DND-41 (cell line): ENCODE measurements around the gene OR10G8.

Experiments used
- ATAC-seq: fragments of 200-7000 bp; cut with Tn5 transposase; 3 replicates; pipeline ENCODE4 v1.9.1; 2021; ENCODE audit warnings: low read depth; ENCODE audit not compliant: insufficient read depth
- DNase-seq: peaks from one replicate; pipeline ENCODE4 v3.0.0-alpha.2; 2020
- H2AFZ ChIP-seq: 2 replicates; pipeline ENCODE4 v1.6.0; 2012; ENCODE audit warnings: low read depth, low read length
- H3K27ac ChIP-seq: 2 replicates; pipeline ENCODE4 v1.5.1; 2012; ENCODE audit warnings: low read length, inconsistent platforms
- H3K27me3 ChIP-seq: fragments of 200-600 bp; sonication (generic); 2 replicates; pipeline ENCODE4 v1.6.0; 2012; ENCODE audit warnings: low read length, mild to moderate bottlenecking, inconsistent platforms; ENCODE audit not compliant: insufficient read depth, poor library complexity
- H3K36me3 ChIP-seq: 2 replicates; pipeline ENCODE4 v1.5.1; 2012; ENCODE audit warnings: low read length, inconsistent platforms; ENCODE audit not compliant: insufficient read depth
- H3K4me1 ChIP-seq: 2 replicates; pipeline ENCODE4 v1.5.1; 2012; ENCODE audit warnings: mild to moderate bottlenecking, low read length; ENCODE audit not compliant: insufficient read depth
- H3K4me2 ChIP-seq: 2 replicates; pipeline ENCODE4 v1.6.0; 2012; ENCODE audit warnings: mild to moderate bottlenecking, moderate library complexity, low read length, inconsistent platforms; ENCODE audit not compliant: insufficient read depth
- H3K4me3 ChIP-seq, 2 experiments: fragments of 200-600 bp in 1 of 2; shearing (Covaris generic) in 1 of 2; 2 replicates each; pipeline ENCODE4 v1.5.1; 2012 to 2016; ENCODE audit warnings: inconsistent platforms in 2 of 2, low read length in 2 of 2, mild to moderate bottlenecking in 2 of 2, low read depth in 1 of 2, moderate library complexity in 1 of 2
- H3K79me2 ChIP-seq: 2 replicates; pipeline ENCODE4 v1.6.0; 2012; ENCODE audit warnings: low read length, inconsistent platforms; ENCODE audit not compliant: insufficient read depth
- H3K9ac ChIP-seq: 2 replicates; pipeline ENCODE4 v1.6.0; 2012; ENCODE audit warnings: low read depth, mild to moderate bottlenecking, inconsistent platforms, low read length, moderate library complexity
- H3K9me3 ChIP-seq: 2 replicates; pipeline ENCODE4 v1.5.1; 2012; ENCODE audit warnings: low read length, moderate library complexity, mild to moderate bottlenecking, inconsistent platforms; ENCODE audit not compliant: insufficient read depth, severe bottlenecking
- H4K20me1 ChIP-seq: 2 replicates; pipeline ENCODE4 v1.6.0; 2012; ENCODE audit warnings: low read length; ENCODE audit not compliant: insufficient read depth
- EZH2 ChIP-seq: IDR thresholded peaks from 3 replicates; pipeline ENCODE4 v1.6.1; 2012; ENCODE audit warnings: borderline replicate concordance, low read depth, mild to moderate bottlenecking, moderate library complexity, low read length, inconsistent platforms; ENCODE audit not compliant: severe bottlenecking
- TF ChIP-seq, protein P1 (sequence below): IDR thresholded peaks from 2 replicates; pipeline ENCODE4 v1.5.1; 2012; ENCODE audit warnings: borderline replicate concordance, low read length, moderate library complexity, mild to moderate bottlenecking; ENCODE audit not compliant: poor library complexity, severe bottlenecking; ENCODE audit errors: extremely low read depth

Gene OR10G8, protein sequence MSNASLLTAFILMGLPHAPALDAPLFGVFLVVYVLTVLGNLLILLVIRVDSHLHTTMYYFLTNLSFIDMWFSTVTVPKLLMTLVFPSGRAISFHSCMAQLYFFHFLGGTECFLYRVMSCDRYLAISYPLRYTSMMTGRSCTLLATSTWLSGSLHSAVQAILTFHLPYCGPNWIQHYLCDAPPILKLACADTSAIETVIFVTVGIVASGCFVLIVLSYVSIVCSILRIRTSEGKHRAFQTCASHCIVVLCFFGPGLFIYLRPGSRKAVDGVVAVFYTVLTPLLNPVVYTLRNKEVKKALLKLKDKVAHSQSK

DNA sequence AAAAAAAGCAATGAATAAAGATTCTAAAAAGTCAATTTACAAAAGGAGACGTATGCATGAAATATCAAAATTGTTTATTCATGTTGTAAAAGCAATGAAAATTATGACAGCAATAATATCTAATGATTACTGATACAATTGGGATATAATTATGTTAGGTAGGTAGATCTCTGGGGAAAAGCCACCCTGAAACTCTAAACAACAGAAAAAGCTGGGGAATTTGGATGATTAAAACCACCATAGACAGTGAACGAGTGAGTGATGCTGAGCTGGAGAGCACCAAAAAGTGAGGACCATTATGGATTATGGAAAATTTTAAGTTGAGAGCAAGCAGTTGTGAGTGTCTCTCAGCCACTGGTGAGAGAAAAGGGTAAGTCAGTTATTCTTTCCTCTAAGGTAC, at the start of gene OR10G8:
OR10G8 (plus strand) TSS at position 301 of the 400 bp plus-strand sequence. CDS start 2,825 bp downstream, outside the sequence.
- ATAC-seq, result no peak
- H2AFZ ChIP-seq, result no peak within 1 kb of the TSS
- DNase-seq, result no peak
- H3K9ac ChIP-seq, result no peak within 1 kb of the TSS
- TF ChIP-seq EZH2, result no peak
- TF ChIP-seq, protein P1, sequence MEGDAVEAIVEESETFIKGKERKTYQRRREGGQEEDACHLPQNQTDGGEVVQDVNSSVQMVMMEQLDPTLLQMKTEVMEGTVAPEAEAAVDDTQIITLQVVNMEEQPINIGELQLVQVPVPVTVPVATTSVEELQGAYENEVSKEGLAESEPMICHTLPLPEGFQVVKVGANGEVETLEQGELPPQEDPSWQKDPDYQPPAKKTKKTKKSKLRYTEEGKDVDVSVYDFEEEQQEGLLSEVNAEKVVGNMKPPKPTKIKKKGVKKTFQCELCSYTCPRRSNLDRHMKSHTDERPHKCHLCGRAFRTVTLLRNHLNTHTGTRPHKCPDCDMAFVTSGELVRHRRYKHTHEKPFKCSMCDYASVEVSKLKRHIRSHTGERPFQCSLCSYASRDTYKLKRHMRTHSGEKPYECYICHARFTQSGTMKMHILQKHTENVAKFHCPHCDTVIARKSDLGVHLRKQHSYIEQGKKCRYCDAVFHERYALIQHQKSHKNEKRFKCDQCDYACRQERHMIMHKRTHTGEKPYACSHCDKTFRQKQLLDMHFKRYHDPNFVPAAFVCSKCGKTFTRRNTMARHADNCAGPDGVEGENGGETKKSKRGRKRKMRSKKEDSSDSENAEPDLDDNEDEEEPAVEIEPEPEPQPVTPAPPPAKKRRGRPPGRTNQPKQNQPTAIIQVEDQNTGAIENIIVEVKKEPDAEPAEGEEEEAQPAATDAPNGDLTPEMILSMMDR, result no peak
- no peaks in the 10 kb centered on the region for H3K4me1 ChIP-seq
- H3K4me2 ChIP-seq, result no peak within 1 kb of the TSS
- H4K20me1 ChIP-seq, result no peaks in the 10 kb centered on the region
- H3K36me3 ChIP-seq, result no peaks in the 10 kb centered on the region
- no peaks in the 10 kb centered on the region for H3K27me3 ChIP-seq
- no peaks in the 10 kb centered on the region for H3K9me3 ChIP-seq
- H3K4me3 ChIP-seq, result no peak within 1 kb of the TSS
- no peak within 1 kb of the TSS for H3K27ac ChIP-seq
- H3K79me2 ChIP-seq, result no peaks in the 10 kb centered on the region

DNA sequence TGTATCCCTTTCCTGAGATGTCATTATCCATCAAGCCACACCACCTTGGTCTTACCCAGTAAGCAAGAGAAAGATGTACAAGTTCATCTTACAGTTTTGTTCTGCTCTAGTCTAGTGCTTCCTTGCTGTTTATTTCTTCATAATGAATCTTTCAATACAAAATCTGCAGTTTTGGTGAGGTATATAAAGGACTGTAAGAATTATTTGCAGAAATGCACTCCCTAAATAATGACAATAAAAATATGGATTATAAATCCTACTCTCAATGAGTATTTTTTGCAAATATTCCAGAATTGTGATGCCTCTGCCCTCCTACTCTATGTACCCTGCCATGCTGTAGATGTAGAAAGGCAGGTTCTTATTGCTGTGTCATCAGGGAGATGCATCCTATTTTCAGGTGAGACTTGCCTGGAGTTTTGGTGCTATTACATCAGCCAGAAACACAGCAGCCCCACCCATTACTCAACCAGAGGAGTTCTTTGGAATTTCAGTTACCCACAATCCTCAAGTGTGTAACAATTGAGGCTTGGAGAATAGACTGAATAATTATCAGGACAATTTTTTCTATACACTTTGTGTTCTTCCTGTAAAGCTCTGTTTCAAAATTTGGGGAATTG, 48.8 kb upstream of the OR10G8 start, which contains the start of gene OR10S1:
OR10S1 (minus strand) TSS at position 51 of the 617 bp plus-strand sequence. CDS start 117 bp downstream, outside the sequence.
- no peak within 1 kb of the TSS for H2AFZ ChIP-seq
- no peaks in the 10 kb centered on the region for H3K27me3 ChIP-seq
- H3K4me2 ChIP-seq, result no peak within 1 kb of the TSS
- ATAC-seq (no peak), DNase-seq (no peak)
- no peaks in the 10 kb centered on the region for H3K9me3 ChIP-seq
- no peak within 1 kb of the TSS for H3K27ac ChIP-seq
- no peaks in the 10 kb centered on the region for H3K4me1 ChIP-seq
- TF ChIP-seq EZH2, result no peak
- TF ChIP-seq, protein P1, result no peak
- H3K4me3 ChIP-seq, result no peak within 1 kb of the TSS
- H3K36me3 ChIP-seq, result no peaks in the 10 kb centered on the region
- H3K9ac ChIP-seq, result no peak within 1 kb of the TSS
- H4K20me1 ChIP-seq, result no peaks in the 10 kb centered on the region
- no peaks in the 10 kb centered on the region for H3K79me2 ChIP-seq

DNA sequence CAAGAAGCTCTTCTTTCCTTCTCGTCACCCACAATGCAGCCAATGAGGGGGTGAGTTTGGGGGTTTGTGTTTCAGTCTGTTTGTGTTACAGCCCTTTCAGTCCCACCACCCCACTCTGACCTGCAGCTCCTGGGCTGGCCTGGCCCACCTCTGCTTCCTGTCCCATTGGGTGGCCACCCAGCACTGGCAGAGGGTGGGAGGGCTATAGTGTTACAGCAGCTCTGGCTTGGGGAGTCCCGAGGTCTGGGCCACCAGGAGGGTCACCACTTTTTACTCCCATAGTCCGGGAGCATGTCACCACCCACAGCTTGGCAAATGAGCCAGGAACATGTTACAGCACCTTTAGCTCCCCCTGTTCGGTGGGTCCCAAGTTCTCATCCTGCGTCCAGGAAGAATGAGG, 47.3 kb upstream of the OR10G8 start:
- Histone ChIP-seq H4K20me1 (no peaks in the 10 kb centered on the region), H3K4me3 (no peak overlapping the region), H3K36me3 (no peaks in the 10 kb centered on the region), H3K9me3 (no peaks in the 10 kb centered on the region), H3K4me1 (no peaks in the 10 kb centered on the region), H3K4me2 (no peak overlapping the region), H3K79me2 (no peaks in the 10 kb centered on the region), H2AFZ (no peak overlapping the region), H3K9ac (no peak overlapping the region), H3K27ac (no peak overlapping the region), H3K27me3 (no peaks in the 10 kb centered on the region)
- DNase-seq, result no peak
- TF ChIP-seq, protein P1, result no peak
- no peak for TF ChIP-seq EZH2
- ATAC-seq, result no peak
